Forelimb muscle (tissue), 1 donor: Measurements from ENCODE around the gene HOXB5. TPM values are rescaled to one million over a fixed set of nuclear protein-coding genes. Genes with fewer than 3 reads are reported as not detected.

Experiments
- DNase-seq: peaks from one replicate; pipeline ENCODE4 v3.0.0-alpha.2; 2013; ENCODE audit warnings: low read depth
- polyA plus RNA-seq: library from polyadenylated mRNA; unstranded; fragments of 120-200 nt; gene quantifications from one replicate; pipeline ENCODE4 v1.2.1, GENCODE V29; 2013; ENCODE audit not compliant: insufficient read length

HOXB5 gene
- polyA plus RNA-seq, 1 donor = 0.81 TPM

- DNase-seq = no peak
Observed at GRCh38 chr17:48590607-48591161, 2.9 kb downstream of the HOXB5 start.

DNA sequence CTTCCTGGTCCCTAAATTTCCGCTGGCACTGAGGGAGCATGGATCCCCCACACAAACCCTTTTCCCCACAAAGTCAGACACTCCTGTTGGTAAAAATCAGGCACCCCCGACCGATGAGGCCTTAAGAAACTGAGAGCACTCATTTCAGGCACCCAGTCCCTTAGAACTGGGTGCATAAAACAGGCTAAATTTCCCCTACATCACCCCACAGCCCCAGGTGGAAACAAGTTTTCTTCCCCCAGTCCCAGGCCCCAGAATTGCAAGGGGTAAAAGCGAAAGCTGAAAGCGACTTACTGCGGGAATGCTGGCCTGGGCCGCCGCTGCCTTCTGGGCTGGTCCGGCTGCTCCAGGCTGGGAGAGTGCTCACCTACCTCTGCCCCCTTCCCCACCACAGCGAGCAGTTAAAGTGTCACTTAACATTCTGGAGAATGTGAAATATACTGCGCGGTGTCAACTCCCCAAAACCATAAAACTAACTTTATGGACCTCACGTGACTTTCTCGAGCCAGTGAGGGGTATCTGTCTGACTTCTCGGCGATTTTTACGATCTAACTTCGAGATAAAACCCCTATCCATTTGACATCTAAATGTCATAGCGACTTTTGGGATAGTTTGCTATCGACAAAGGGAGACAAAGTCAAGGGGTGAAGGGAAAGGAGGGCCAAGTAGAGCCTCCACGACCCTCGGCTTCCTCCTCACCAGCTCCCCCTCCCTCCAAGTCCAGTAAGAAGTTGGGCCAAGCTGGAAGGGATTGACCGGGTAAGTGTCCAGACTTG, 3.6 kb downstream of the HOXB5 start, which contains the start of gene HOXB3:
Gene HOXB3, minus strand, starts transcription at position 411 of the 776 bp plus-strand sequence. CDS start 37,767 bp downstream, outside the sequence.
- DNase-seq = no peak

DNA sequence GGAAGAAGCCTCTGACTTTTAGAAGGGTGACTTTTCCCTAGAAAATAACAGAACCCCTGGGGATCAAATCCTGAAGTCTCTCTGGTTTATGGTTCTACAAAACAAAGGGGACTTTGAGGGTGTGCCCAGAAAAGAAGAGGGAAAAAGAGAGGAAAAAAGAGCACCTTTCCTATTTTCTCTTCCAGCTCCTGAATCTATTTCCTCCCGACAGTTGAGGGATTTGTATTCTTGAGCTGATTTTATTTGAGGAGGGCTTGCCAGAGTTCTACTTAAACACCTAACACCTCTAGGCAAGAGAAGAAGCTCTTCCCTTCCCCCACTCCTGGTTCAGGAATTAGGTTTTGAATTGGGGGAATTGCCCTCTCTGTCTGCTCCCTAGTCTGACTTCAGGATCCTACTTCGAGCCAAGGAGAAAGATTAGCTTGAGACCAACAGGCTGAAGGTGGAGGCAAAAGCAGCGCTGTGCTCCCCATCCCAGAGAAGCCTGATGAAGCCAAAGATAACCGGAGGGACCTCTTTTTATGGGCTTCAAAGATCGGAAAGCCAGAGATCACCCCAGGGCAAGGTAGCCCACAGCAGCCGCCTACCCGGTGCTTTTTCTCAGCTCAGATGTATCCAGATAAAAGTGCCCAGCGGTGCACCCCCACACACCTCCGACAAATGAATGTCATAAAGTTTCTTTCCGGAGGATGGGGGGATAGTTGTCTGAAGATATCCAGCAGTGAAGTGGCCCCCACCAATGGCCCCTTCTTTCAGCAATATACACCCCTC, 4.3 kb downstream of the HOXB5 start:
- DNase-seq = no peak

DNA sequence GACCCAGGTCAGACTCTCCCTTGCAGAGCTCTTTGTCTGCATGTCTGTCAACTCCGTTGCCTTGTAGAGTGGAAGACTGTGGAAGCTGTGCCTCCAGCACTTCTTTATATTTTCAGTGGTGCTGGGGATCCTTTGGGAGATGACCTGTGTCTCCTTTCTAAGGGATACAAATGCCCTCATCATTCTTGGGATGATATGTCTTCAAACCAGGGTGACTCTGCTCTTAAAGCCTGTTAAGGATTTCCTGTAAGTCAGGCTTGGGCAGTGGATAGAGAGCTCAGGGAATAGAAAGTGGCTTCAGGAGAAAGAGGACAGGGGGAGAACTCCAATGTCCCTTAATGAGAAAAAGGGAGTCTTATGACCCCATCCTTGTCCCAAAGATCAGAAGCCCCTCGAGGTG, 5.1 kb downstream of the HOXB5 start:
- DNase-seq = no peak

- no peak for DNase-seq
Observed at GRCh38 chr17:48588074-48588415, 5.5 kb downstream of the HOXB5 start.

DNA sequence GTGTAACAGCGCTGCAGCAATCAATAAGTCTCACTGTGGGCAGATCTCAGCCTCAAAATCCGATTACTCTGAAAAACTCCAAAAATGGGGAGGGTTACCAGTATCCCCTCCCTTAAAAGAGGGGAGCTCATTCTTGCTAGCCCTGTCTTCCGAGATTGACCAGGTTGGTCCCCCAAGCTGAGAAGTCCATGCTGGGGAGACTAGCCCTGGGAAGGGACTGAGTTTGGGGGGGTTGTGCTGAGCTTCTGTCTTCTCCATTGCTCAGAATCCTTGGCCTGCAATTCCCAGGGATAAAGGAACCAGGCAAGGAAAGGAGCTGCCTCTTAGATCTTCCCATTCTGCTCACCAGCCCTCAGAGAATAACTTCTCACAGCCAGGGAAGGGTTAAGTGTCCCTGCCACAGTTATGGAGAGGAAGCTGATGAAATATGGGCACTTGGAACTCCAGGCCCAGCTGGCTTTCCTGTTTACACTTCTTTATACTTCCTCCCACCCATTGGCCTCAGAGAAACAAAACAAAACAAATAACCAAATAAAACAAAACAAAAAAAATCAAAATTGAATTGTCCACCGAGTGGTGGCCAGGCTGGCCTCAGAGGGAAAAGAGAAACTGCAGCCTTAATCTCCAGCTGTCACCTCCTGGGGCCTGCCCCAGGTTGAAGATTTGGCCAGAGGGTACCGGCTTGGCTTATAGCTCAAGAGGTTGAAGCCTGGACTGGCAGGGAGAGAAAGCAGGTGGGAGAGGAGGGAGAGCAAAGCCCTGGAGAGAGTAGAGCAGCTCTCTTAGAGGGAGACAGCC, 6.1 kb downstream of the HOXB5 start:
- no peak for DNase-seq

GRCh38 chr17:48586355-48587258, 7.0 kb downstream of the HOXB5 start:
- DNase-seq = no peak

GRCh38 chr17:48584223-48584741, 9.3 kb downstream of the HOXB5 start:
- DNase-seq = no peak

- no peak for DNase-seq
Observed at GRCh38 chr17:48583708-48584222, 9.8 kb downstream of the HOXB5 start.

- DNase-seq = no peak
Observed at GRCh38 chr17:48582750-48583069, 10.9 kb downstream of the HOXB5 start.

GRCh38 chr17:48579760-48580554, 13.6 kb downstream of the HOXB5 start:
- DNase-seq = no peak

DNA sequence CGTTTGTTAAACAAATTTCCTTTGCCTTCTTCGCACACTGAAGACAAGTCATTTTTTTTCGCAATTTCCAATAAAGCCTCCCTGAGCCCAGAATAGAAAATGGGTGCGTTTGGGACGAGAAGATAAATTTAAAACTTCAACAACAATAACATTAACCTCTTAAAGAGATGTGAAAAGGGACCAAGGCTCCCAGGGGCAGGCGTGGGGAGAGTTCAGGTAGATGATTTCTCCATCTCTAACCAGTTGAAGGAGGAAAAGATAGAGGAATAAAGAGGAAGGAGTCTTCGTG, 14.2 kb downstream of the HOXB5 start:
- no peak for DNase-seq

GRCh38 chr17:48578616-48579470, 14.7 kb downstream of the HOXB5 start:
- no peak for DNase-seq

- no peak for DNase-seq
Observed at GRCh38 chr17:48577946-48578615, 15.5 kb downstream of the HOXB5 start, which contains the start of gene HOXB4. Gene HOXB4 (minus strand): TSS chr17:48578350. CDS start chr17:48578319, 31 bp downstream.

- DNase-seq = no peak
Observed at GRCh38 chr17:48577330-48577945, 16.1 kb downstream of the HOXB5 start.

DNA sequence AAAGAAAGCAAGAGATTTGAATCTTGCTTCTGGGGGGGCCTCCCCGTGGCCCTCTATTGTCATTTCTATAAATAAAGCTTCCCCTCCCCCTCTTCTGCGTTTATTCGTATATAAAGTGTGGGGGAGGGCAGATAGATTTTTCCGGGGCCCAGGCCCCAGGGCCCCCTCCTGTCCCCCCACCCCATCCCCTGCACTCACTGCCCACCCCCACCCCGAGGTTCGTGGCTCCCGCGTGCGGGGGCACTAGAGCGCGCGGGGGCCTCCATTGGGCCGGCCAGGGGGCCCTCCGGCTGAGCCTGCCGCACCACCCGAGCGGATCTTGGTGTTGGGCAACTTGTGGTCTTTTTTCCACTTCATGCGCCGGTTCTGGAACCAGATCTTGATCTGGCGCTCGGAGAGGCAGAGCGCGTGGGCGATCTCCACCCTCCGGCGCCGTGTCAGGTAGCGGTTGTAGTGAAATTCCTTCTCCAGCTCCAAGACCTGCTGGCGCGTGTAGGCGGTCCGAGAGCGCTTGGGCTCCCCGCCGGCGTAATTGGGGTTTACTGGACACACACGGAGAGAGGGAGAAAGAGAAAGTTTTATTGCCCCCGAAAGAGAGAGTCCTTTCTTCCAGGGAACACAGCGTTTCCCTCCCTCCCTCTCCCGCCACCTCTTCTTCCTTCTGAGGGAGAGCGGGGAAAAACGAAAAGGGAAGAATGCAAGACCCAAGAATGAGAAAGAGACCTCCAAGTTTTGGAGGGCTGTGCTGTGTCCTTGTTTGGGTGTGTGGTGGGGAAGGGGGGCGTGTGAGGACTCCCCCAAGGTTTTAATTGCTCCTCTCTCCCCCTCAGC, 16.9 kb downstream of the HOXB5 start:
- no peak for DNase-seq
